ENCODE measurements around the gene RGPD5.
"Not testable (repeated sequence)": the region's sequence is repeated elsewhere in the genome, so short reads cannot be mapped to it uniquely, and the experiment has no call there.

RGPD5 gene

DNA sequence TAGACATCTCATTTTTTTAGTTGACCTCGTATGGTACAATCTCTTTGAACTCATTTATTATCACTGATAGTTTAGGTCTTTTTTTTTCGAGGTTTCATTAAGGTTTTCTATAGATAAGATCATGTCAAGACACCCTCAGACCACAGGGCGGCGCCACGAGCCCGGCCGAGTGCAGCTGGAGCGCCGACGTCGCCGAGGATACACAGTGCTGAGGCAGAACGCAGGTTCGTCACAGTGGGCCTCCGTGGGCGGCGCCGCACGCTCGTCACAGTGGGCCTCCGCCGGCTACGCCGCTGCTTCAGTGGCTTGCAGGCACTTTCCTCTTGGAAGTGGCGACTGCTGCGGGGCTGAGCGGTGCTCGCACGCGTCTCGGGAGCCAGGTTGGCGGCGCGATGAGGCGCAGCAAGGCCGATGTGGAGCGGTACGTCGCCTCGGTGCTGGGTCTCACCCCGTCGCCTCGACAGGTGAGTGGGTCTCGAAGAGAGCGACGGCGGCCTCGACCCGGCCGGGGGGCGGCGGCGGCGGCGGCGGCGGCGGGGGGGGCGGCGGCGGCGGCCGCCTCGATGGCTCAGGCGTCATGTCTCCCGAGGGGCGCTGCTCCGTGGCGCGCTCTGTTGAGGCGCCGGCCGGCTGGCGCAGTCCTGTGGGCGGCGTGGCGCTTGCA, at the start of gene RGPD5:
TSS of gene RGPD5 (plus strand) at position 232 of the 664 bp plus-strand sequence. CDS start at position 393, 161 bp downstream.
- not testable (repeated sequence) for DNase-seq

DNA sequence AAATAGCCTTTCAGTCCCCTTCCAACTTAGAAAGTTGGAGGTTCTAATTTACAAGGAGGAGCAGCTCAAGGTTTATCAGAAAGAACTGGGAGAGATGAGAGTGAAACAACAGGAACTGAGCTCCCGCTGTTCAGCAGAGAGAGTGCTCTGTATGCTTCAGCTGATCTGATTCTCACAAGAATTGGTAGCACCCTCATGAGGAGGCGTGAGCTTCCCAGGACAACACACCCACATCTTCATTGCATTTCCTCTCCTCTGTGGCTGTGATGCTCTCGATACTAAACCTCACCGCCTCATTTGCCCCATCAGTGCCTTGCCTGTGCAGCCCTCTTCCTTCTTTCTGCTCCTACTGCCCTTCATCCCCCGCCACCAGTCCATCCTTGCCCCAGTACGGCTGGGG, 42.5 kb upstream of the RGPD5 start:
- not testable (repeated sequence) for DNase-seq

DNA sequence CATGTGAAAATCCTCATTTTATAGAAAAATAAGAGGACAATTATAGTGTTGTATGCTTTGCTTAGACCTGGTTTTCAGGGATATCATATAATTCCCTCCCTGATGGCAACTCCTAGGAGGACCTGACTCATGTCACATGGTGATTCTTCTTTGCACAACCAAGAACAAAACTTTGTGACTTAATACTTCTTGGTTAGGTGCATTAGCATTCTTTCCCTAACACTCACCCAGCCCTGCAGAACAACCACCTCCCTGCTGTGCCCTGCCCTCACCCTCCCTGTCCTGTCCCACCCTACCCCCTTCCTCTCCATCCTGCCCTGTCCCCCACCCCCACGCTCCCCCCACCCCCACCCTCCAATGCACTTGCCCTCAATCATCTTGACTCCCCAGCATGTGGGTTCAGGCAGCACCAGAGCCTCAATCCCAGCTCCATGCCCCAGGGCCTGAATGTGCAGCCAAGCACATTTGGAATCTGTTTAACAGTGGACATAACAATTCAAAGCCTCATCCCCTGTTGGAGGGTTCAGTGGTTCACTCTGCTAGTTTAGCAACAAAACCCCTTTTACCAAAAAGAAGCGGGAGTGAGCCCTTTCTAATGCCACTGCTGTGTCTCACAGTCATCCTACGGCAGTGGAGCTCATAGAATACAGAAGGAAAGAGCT, 36.8 kb upstream of the RGPD5 start:
- DNase-seq: not testable (repeated sequence)

DNA sequence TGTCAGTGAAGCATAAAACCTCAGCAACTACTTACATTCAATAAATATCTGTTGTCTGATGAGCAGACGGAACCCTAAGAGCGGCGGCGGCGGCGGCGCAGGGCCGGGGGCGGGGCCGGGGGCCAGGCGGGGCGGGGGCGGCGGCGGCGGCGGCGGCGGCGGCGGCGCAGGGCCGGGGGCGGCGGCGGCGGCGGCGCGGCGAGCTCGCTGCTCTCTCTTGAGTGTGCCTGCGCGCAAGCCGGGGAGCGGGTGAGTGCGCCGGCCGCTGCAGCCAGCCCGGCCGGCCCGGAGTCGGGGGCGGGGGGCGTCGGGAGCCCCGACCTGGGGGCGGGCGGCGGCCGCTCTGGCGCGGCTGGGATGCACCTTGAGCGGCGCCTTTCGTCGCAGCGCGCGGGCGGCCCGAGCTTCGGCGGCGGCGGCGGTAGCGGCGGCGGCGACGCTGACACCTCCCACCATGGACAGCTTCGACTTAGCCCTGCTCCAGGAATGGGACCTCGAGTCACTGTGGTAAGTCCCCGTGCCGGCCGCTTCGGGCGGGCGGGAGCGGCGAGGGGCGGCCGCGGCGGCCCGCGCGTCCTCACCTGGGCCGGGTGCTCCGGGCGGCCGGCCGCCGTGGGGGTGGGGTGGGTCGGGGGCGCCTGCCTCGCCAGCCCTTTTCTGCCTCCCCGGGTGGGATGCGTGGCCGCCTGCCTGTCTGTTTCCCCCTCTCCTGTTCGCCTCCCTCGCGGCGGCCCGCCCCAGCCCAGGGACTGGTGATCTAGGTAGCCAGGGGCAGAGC, 33.7 kb upstream of the RGPD5 start:
- not testable (repeated sequence) for DNase-seq

DNA sequence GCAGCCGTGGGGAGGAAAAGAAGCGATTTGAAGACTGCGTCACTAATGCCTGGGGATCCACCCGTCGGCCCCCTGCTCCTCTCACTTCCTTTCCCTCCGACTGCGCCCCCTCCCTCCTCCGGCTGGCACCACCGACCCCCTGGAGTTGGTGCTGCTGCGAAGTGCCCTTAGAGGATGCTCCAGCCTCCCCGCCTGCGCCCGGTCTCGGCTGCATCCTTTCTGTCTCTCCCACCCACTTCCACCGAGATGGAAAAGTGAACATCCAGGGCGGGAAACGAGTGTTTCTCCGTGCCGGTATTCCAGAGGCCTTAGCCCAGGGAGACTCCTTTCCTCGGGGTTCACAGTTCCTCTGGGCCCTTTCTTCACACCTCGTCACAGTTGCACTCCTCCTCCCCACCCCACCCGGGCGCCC, 33.1 kb upstream of the RGPD5 start:
- DNase-seq: not testable (repeated sequence)

DNA sequence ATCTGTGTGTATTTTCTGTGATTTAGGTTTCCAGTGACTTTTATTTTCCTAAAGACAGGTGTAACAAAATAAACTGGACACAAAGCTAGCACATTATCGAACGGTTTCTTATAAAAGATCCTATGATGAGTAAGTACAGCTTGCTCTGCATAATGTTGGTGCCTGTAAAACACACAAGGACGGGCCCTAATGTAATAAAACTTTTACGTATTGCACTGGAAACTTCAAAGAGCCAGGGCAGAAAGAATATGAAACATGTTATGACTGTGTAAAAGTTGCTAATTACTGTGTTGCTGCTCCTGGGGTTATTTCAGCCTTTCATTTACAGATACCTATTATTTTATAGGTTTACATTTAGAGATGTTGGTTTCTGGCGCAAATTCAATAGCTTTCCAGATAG, 32.1 kb upstream of the RGPD5 start:
- DNase-seq: not testable (repeated sequence)

DNA sequence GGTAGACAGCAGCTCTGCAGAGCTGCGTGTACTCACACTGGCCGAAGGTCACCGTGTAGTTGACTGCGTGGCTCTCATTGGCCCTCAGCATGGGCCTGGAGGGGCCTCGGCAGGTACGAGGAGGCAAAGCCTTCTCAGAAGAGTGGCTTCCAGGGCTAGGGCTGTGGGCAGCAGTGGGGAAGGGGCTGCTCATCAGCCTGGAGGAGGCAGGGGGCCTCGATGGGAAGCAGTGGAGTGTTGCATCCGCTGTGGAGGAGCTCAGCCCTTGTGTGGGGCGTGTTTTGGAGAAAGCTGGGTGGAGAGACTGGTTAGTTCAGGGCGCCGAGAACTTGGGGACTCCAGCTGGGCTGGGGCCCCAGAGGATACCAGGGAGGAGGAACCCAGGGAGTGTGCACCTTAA, 28.0 kb upstream of the RGPD5 start:
- not testable (repeated sequence) for DNase-seq

DNA sequence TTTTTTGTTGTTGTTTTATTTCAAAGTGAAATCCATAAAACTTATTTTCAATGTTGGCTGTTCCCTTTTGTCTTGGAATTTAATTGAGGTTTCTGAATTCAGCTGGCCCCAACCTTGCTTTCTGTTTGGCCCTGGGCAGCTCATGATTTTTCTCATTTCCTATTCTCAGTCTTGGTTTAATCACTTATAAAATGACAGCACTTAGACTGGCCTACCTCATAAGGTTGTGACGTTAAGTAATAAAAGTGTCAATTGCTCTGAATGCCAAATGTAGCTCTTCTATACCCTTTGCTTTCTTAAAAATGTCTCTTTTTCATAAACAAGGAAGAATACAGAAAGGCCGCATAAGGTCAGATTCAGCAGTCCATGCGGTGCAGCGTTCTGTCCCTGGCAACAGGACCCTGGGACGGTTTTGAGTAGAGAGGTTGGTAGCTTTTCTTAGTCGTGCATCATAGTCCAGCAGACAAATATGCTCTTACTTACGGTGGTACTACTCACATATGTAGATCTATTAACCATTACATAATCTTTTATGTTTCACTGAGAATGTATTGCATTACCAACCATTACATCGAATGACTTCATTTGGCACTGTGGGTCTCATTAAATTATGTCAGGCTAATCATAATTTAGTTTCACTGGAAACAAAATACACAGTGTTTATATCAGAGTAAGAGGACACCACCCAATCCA, 27.1 kb upstream of the RGPD5 start:
- not testable (repeated sequence) for DNase-seq

DNA sequence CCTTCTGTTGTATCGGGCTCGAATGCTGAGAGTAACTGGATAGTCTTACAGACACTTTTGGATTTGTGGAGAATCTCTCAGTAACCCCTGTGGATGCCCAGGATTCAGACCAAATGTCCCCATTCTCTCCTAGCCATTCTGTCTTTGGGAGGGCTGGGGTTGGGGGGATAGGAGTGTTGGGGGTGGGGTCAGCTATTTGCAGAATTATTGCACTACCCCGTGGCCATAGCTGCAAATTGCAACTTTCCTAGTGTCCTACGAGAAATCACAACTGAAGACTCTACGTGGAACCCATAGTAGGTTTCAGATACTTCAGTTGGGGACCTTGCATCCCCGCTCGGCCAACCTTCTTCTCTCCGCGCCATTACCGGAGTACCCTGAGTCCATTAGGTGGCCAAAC, 25.2 kb upstream of the RGPD5 start:
- not testable (repeated sequence) for DNase-seq

DNA sequence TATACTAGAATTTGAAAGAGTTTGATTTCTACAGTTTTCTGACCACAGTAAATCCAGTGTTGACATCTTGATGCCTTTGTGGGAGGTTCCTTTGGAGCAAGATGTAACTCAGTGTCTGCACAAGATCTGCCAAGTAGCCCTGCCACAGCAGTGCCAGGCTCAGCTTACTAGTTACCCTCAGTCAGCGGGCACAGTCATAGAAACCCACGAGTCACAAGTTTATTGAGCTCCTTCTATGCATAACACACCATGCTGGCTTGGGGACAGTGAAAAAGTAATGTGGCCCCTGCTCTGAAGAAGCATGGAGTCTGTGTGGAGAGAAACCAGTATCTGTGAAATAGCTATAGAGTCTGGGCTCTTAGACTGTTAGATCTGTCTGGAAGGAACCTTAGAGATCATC, 15.0 kb upstream of the RGPD5 start:
- not testable (repeated sequence) for DNase-seq

DNA sequence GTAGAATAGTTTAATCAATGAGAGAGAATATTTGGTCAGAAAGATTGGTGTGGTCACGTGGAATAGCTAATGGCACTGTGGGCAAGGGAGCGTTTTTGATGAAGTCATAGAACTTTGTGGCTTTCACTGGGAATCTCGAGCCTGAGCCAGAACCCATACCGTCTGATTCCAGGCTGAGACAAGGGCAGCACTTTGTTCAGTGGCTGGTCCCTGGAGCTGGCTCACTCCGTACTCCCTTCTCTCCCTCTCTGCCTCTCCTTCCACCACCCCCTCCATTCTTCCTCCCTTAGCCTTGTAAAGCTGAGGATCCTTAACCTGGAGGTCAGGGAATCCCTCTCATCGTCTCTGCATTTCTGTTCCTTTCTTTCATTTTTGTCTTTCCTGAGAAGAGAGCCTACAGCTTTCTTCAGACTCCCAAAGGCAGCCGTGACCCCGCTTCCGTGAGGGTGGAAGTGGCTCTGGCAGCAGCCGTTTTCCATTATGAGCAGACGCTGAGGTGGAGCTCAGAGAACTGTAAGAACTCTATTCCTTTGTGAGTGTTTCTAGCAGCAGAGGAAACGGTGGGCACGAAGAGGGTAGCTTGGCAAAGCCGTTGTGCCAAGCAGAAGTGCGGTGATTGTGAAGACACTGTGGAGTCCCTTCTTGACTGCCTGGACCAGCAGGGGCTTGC, 12.8 kb upstream of the RGPD5 start:
- DNase-seq: not testable (repeated sequence)

DNA sequence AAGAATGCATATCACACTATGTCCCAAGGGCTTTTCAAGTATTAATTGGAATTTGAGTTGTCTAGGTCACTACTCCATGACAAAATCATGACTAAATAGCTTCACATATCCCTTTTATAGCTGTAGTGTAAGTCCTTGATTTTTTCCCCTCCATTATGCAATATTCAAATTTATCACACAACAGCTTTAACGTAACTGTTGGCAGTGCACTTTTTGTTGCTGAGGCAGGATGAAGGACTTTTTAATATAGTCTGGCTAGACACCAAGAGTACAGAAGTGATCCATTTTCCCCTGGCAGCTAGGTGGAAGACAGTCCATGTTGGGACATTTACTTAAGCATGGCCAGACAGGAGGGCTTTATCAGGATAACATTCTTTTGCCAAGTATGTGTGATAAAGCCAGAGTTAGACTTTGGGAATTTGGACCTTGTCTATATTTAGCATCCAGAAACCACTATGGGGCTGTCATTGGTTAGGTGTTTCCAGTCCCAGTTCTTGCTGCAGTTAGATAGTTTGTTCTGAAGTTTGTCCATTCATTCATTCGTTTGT, 11.6 kb upstream of the RGPD5 start:
- DNase-seq: not testable (repeated sequence)

DNA sequence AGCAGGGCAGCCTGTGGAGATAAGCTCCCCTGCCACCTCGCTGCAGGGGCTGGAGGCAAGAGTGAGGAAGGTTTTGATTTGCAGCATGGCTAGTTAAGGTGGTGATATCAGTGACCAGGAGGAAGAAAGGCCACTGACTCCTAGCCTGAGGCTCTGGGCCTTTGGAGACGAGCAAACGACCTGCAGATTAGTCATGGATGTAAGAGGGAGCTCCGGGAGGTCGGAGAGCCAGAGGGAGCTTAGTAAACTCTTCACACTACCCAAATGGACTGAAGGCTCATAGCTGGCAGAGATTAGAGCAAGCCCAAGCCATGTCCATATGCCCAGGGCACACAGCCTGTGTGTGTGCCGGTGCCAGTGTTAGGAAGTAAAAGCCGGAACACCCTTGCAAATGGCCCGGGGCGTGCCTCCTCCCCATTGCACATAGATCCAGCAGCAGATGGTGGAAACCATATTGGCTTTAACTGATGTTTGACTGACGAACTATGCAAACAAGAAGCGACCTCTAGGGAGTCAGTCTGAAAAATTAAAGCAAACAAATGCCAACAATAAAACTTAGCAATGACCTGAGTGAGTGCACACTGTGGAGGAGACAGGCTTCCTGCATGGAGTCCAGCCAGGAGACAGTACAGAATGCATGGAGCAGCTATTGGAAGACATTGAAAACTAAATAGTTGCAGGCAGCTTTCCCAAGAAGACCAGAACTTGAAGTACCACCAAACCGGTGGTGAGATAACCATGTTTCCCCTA, 2.4 kb upstream of the RGPD5 start:
- DNase-seq: not testable (repeated sequence)

DNA sequence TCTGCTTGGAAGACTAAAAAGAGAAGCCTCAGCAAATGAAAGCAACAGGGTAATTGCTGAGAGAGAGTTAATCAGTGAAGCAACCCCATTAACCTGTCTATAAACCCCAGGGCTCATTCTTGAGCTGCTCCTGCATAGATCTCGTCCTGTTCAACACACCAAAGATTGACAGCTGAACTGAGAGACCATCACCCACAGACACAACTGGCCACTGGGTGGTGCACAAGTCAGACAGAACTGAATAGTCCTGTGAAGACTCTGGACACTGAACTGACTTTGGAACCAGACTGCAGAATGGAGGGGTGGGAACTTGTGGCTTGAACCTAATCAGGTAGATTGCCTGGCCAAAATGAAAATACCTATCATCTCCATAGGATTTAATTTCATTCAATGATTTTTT, 1.4 kb upstream of the RGPD5 start:
- DNase-seq: not testable (repeated sequence)

DNA sequence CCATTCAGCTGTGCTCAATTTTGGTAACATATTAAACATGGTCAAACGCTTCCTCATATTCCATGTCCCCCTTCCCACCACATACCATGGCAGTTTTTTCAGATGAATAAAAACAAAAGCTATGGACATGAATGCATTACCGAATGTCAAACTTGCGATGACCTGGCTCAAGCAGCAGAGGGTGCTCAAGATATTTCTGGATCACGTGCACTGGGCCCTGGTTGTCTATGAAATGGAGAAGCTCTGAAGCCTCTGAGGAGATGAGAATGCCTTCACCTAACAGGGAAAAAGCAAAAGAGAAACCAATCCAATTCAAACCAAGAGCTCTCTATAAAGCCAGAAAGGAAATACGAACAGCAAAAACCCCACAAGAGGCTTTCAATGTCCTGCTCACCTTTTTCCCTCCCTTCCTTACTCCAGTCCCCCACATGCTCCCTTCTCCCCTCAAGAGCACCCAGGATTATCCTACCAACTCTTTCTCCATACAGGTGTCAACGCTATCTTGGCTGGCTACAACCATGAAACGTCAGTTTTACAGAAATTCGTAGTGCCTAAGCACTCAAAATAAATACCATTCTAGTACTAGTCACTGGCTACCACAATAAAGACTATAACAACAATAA, 77.1 kb downstream of the RGPD5 start:
- DNase-seq: not testable (repeated sequence)

DNA sequence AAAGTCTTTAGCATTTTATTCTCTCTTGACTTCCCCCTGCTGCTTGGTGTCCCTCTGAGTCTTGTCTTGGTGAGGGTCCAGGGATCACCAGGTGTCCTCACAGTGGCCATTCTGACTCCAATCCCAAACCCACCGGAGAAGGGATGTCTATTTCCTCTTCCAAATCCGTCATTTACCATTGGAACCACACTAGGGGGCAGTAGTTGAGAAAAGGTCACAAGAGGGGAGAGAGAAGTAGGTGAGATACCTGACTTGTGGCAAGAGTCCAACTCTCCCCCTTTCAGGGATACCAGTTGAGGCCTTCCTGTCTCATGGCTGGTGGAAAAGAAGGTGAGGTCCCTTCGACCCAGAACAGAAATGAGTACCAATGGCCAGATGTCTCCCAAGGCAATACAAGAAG, 82.5 kb downstream of the RGPD5 start:
- DNase-seq: not testable (repeated sequence)

DNA sequence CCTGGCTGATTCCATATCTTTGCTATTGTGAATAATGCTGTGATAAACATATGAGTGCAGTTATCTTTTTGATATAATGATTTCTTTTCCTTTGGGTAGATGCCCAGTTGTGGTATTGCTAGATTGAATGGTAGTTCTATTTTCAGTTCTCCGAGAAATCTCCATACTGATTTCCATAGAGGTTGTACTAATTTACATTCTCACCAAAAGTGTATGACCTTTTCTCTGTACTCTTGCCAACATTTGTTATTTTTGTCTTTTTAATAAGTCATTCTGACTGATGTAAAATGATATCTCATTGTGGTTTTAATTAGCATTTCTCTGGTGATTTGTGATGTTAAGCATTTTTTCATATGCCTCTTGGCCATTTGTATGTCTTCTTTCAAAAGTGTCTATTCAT, 88.0 kb downstream of the RGPD5 start:
- DNase-seq: not testable (repeated sequence)

DNA sequence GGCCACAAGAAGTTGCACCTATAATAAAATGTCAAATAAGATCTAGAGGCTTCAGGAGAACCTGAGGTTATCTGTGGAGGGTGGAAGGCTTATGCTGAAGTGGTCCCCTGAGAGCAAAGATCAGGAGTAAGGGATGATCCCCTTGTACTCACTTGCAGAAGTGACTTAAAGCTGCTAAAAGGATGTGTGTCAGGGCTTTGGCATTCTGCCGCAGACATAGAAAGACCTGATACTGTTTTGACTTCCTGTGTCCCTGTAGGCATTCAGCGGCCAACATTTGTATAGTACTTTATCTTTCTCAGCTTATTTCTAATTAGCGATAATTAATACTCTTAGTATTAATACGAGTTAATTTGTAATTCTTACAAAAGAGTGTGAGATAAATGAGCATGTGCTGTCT, 94.3 kb downstream of the RGPD5 start:
- not testable (repeated sequence) for DNase-seq

DNA sequence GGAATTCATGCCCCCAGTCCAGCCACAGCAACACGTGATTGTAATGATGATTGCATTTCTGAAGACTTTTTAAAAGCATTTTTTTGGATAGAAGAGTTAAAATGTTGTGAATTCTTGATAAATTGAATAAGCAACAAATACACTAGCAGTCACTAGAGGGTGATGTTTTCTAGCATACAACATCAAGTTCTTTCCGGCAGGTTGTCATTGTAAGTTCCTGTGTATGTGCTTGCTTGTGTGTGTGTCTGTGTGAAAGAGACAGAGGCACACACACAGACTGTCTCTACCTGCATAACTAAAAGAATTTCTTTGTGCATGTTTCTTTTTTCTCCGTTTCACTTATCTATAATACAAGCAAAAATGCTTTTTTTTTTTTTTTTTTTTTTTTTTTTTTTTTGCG, 95.8 kb downstream of the RGPD5 start:
- DNase-seq: not testable (repeated sequence)

DNA sequence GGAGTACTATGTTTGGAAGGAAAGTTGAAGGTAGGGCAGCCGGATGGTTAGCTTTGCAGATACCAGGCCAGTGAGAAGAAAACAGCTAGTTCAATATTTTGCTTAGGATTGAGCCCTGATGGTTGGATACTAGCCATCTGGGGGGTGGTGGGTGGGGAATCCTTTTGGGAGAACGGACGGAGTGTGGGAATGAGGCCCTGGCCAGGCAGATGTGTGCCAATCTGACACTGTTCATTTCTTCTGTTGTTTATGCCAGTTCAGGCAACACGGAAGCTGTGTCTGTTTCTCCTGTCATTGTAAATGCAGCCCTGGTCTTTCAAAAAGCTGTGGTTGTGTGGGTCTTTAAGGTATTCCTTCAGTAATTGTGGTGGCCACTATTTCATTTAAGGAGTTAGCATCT, 96.9 kb downstream of the RGPD5 start:
- not testable (repeated sequence) for DNase-seq

DNA sequence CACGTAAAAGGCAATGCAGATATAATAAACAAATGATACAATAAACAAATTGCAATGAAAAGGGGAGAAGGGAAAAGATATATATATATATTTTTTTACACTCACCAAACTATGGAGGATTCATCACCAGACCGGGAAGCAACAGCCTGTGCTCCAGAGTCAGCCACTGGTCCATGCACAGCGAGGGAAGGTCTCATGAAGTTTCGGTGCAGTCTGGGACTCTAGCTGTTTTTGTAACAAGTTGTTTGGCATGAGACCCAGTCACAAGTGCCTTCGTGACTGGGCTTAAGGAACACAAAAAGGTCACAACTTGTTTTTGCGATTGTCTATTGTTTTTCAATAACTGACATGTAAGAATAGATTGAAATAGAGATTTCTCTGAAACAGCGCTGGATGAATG, 99.6 kb downstream of the RGPD5 start:
- DNase-seq: not testable (repeated sequence)

Measured in retina (tissue), 1 donor.